ENCODE data around the gene RCC2. TPM values are rescaled to one million over a fixed set of nuclear protein-coding genes. Genes with fewer than 3 reads are reported as not detected.
"Not testable (repeated sequence)": the region's sequence is repeated elsewhere in the genome, so short reads cannot be mapped to it uniquely, and the experiment has no call there.

Gene RCC2
- total RNA-seq, 3 donors from 2014 or later, result 21.1 to 39.0 (median 33.2) TPM

DNA sequence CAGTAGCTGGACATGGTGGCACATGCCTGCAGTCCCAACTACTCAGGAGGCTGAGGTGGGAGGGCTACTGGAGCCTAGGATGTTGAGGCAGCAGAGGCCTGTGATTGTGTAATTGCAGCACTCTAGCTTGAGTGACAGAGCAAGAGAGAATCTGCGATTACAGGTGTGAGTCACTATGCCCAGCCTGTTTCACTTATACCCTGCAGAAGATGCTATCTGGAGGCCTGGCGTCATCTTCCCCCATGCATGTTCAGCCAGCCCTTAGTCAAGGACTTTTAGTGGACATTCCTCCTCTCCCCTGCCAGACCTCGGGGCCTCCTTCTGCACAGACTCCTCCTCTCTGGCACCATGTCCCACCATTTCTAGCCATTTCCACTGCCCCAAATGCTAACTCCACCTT lies 36.3 kb upstream of the RCC2 start:
- TF ChIP-seq POLR2A (IDR thresholded peaks at IDR 0.05), result no peak
- no peak for TF ChIP-seq POLR2AphosphoS5 (IDR thresholded peaks at IDR 0.05)
- TF ChIP-seq, protein P1, sequence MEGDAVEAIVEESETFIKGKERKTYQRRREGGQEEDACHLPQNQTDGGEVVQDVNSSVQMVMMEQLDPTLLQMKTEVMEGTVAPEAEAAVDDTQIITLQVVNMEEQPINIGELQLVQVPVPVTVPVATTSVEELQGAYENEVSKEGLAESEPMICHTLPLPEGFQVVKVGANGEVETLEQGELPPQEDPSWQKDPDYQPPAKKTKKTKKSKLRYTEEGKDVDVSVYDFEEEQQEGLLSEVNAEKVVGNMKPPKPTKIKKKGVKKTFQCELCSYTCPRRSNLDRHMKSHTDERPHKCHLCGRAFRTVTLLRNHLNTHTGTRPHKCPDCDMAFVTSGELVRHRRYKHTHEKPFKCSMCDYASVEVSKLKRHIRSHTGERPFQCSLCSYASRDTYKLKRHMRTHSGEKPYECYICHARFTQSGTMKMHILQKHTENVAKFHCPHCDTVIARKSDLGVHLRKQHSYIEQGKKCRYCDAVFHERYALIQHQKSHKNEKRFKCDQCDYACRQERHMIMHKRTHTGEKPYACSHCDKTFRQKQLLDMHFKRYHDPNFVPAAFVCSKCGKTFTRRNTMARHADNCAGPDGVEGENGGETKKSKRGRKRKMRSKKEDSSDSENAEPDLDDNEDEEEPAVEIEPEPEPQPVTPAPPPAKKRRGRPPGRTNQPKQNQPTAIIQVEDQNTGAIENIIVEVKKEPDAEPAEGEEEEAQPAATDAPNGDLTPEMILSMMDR (IDR thresholded peaks at IDR 0.05), result no peak
- no peak overlapping the region for H3K4me3 ChIP-seq
- H3K27me3 ChIP-seq, result no peaks in the 10 kb centered on the region
- no peaks in the 10 kb centered on the region for H3K36me3 ChIP-seq
- no peak for DNase-seq (ENCODE audit: low spot score in 2 of 2)
- no peak overlapping the region for H3K27ac ChIP-seq
- H3K9me3 ChIP-seq, result no peaks in the 10 kb centered on the region
- H3K4me1 ChIP-seq, result no peaks in the 10 kb centered on the region
- intact Hi-C loops (cut with DNase I; ENCODE audit: low total_unique reads), result no loop called here

DNA sequence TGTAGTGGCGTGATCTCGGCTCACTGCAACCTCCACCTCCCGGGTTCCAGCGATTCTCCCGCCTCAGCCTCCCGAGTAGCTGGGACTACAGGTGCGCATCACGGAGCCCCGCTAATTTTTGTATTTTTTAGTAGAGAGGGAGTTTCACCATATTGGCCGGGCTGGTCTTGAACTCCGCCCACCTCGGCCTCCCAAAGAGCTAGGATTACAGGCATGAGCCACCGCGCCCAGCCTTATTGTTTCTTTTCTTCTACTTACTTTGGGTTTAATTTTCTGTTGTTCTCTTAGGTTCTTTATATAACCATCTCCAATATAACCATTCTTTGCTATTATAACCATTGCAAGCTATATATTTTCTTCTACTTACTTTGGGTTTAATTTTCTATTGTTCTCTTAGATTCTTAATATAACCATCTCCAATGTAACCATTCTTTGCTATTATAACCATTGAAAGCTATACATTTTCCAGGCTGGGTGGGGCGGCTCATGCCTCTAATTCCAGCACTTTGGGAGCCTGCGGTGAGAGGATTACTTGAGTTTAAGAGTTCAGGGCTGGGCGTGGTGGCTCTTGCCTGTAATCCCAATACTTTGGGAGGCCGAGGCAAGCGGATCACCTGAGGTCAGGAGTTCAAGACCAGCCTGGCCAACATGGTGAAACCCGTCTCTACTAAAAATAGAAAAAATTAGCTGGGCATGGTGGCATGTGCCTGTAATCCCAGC lies 35.5 kb upstream of the RCC2 start:
- H3K9me3 ChIP-seq; H3K4me1 ChIP-seq; intact Hi-C loops (cut with DNase I; ENCODE audit: low total_unique reads); H3K36me3 ChIP-seq; H3K27me3 ChIP-seq; H3K27ac ChIP-seq; DNase-seq (ENCODE audit: low spot score in 2 of 2); H3K4me3 ChIP-seq: not testable (repeated sequence)

- Histone ChIP-seq H3K9me3 (no peaks in the 10 kb centered on the region), H3K36me3 (no peaks in the 10 kb centered on the region), H3K27me3 (no peaks in the 10 kb centered on the region), H3K4me3 (no peak overlapping the region), H3K27ac (no peak overlapping the region), H3K4me1 (no peaks in the 10 kb centered on the region)
- DNase-seq (ENCODE audit: low spot score in 2 of 2), result no peak
- TF ChIP-seq POLR2A (IDR thresholded peaks at IDR 0.05), result no peak
- TF ChIP-seq POLR2AphosphoS5 (IDR thresholded peaks at IDR 0.05), result no peak
- TF ChIP-seq, protein P1 (IDR thresholded peaks at IDR 0.05), result no peak
- intact Hi-C loops (cut with DNase I; ENCODE audit: low total_unique reads), result no loop called here
Observed at GRCh38 chr1:17472814-17473213, 33.3 kb upstream of the RCC2 start.

GRCh38 chr1:17471393-17471792 lies 31.9 kb upstream of the RCC2 start:
- no peak for DNase-seq (ENCODE audit: low spot score in 2 of 2)
- Histone ChIP-seq H3K36me3 (no peaks in the 10 kb centered on the region), H3K27me3 (no peaks in the 10 kb centered on the region), H3K9me3 (no peaks in the 10 kb centered on the region), H3K4me1 (no peaks in the 10 kb centered on the region), H3K27ac (no peak overlapping the region), H3K4me3 (no peak overlapping the region)
- intact Hi-C loops (cut with DNase I; ENCODE audit: low total_unique reads), result no loop called here
- TF ChIP-seq POLR2AphosphoS5 (IDR thresholded peaks at IDR 0.05) (no peak), POLR2A (IDR thresholded peaks at IDR 0.05) (no peak)
- TF ChIP-seq, protein P1 (IDR thresholded peaks at IDR 0.05), result no peak

- TF ChIP-seq POLR2A (IDR thresholded peaks at IDR 0.05) (no peak), POLR2AphosphoS5 (IDR thresholded peaks at IDR 0.05) (no peak)
- TF ChIP-seq, protein P1 (IDR thresholded peaks at IDR 0.05), result no peak
Observed at GRCh38 chr1:17470021-17470799, 30.7 kb upstream of the RCC2 start.

GRCh38 chr1:17468357-17469265 lies 29.1 kb upstream of the RCC2 start:
- not testable (repeated sequence) for DNase-seq (ENCODE audit: low spot score in 2 of 2)

More at GRCh38 chr1:17470021-17470799, 30.7 kb upstream of the RCC2 start:
- Histone ChIP-seq H3K4me3 (no peak overlapping the region), H3K36me3 (no peaks in the 10 kb centered on the region), H3K9me3 (no peaks in the 10 kb centered on the region), H3K4me1 (no peaks in the 10 kb centered on the region), H3K27me3 (no peaks in the 10 kb centered on the region), H3K27ac (no peak overlapping the region)
- intact Hi-C loops (cut with DNase I; ENCODE audit: low total_unique reads), result no loop called here
- no peak for DNase-seq (ENCODE audit: low spot score in 2 of 2)

More at GRCh38 chr1:17468357-17469265, 29.1 kb upstream of the RCC2 start:
- intact Hi-C loops (cut with DNase I; ENCODE audit: low total_unique reads); H3K4me1 ChIP-seq; H3K4me3 ChIP-seq; H3K27ac ChIP-seq; H3K27me3 ChIP-seq; H3K36me3 ChIP-seq; H3K9me3 ChIP-seq: not testable (repeated sequence)
